ENCODE results near the gene CSGALNACT2.

DNA sequence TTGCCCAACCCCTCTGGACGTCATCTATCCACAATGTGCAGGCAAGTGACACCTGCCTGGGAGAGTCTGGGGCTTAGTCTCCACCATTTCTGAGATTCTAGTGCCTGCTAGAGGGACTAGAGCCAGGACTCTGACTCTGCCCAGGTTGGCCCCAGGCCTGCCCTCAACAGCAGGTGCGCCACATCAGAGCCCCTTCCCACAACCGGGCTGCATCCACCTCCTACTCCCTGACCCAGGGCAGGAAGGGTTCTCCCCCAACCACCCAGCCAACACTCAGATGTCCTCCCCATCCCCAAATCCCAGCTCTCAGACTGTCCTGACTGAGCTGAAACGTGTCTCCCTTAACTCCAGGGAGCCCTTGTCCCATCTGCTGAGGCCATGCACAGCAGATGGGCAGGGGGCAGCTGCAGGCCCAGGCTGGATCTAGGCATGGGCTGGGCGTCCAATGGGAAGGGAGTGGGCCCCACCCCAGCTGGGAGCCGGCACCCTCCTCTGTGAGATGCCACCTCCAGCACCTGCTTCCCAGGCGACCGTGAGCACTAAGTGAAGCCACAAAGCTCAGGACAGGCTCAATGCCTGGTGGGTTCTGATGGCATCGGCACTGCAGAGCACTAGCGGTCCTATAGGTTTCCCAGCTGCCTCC lies 79.4 kb downstream of the CSGALNACT2 start:
- TF ChIP-seq ESRRA (CRISPR knock-in tag; IDR thresholded peaks at IDR 0.05; ENCODE audit: borderline replicate concordance) (no peak), SMAD4 (CRISPR knock-in tag; IDR thresholded peaks at IDR 0.05) (no peak), ZNF423 (CRISPR knock-in tag; IDR thresholded peaks at IDR 0.05) (no peak), FOXJ3 (CRISPR knock-in tag; IDR thresholded peaks at IDR 0.05; ENCODE audit: borderline replicate concordance) (no peak), NFE2L1 (CRISPR knock-in tag; IDR thresholded peaks at IDR 0.05) (no peak), NR1H2 (CRISPR knock-in tag; IDR thresholded peaks at IDR 0.05) (no peak), CBFB (CRISPR knock-in tag; IDR thresholded peaks at IDR 0.05; ENCODE audit: low read depth) (no peak), ZNF138 (CRISPR knock-in tag; conservative IDR thresholded peaks at IDR 0.05) (no peak), TCF7 (CRISPR knock-in tag; IDR thresholded peaks at IDR 0.05; ENCODE audit: low read depth) (no peak)
- TF ChIP-seq, protein P1, sequence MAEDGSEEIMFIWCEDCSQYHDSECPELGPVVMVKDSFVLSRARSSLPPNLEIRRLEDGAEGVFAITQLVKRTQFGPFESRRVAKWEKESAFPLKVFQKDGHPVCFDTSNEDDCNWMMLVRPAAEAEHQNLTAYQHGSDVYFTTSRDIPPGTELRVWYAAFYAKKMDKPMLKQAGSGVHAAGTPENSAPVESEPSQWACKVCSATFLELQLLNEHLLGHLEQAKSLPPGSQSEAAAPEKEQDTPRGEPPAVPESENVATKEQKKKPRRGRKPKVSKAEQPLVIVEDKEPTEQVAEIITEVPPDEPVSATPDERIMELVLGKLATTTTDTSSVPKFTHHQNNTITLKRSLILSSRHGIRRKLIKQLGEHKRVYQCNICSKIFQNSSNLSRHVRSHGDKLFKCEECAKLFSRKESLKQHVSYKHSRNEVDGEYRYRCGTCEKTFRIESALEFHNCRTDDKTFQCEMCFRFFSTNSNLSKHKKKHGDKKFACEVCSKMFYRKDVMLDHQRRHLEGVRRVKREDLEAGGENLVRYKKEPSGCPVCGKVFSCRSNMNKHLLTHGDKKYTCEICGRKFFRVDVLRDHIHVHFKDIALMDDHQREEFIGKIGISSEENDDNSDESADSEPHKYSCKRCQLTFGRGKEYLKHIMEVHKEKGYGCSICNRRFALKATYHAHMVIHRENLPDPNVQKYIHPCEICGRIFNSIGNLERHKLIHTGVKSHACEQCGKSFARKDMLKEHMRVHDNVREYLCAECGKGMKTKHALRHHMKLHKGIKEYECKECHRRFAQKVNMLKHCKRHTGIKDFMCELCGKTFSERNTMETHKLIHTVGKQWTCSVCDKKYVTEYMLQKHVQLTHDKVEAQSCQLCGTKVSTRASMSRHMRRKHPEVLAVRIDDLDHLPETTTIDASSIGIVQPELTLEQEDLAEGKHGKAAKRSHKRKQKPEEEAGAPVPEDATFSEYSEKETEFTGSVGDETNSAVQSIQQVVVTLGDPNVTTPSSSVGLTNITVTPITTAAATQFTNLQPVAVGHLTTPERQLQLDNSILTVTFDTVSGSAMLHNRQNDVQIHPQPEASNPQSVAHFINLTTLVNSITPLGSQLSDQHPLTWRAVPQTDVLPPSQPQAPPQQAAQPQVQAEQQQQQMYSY (CRISPR knock-in tag; IDR thresholded peaks at IDR 0.05): no peak
- TF ChIP-seq, protein P2, sequence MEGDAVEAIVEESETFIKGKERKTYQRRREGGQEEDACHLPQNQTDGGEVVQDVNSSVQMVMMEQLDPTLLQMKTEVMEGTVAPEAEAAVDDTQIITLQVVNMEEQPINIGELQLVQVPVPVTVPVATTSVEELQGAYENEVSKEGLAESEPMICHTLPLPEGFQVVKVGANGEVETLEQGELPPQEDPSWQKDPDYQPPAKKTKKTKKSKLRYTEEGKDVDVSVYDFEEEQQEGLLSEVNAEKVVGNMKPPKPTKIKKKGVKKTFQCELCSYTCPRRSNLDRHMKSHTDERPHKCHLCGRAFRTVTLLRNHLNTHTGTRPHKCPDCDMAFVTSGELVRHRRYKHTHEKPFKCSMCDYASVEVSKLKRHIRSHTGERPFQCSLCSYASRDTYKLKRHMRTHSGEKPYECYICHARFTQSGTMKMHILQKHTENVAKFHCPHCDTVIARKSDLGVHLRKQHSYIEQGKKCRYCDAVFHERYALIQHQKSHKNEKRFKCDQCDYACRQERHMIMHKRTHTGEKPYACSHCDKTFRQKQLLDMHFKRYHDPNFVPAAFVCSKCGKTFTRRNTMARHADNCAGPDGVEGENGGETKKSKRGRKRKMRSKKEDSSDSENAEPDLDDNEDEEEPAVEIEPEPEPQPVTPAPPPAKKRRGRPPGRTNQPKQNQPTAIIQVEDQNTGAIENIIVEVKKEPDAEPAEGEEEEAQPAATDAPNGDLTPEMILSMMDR (IDR thresholded peaks at IDR 0.05): no peak
- TF ChIP-seq, protein P3, sequence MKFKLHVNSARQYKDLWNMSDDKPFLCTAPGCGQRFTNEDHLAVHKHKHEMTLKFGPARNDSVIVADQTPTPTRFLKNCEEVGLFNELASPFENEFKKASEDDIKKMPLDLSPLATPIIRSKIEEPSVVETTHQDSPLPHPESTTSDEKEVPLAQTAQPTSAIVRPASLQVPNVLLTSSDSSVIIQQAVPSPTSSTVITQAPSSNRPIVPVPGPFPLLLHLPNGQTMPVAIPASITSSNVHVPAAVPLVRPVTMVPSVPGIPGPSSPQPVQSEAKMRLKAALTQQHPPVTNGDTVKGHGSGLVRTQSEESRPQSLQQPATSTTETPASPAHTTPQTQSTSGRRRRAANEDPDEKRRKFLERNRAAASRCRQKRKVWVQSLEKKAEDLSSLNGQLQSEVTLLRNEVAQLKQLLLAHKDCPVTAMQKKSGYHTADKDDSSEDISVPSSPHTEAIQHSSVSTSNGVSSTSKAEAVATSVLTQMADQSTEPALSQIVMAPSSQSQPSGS (CRISPR knock-in tag; IDR thresholded peaks at IDR 0.05; ENCODE audit: borderline replicate concordance, low read depth): no peak
- TF ChIP-seq, protein P4, sequence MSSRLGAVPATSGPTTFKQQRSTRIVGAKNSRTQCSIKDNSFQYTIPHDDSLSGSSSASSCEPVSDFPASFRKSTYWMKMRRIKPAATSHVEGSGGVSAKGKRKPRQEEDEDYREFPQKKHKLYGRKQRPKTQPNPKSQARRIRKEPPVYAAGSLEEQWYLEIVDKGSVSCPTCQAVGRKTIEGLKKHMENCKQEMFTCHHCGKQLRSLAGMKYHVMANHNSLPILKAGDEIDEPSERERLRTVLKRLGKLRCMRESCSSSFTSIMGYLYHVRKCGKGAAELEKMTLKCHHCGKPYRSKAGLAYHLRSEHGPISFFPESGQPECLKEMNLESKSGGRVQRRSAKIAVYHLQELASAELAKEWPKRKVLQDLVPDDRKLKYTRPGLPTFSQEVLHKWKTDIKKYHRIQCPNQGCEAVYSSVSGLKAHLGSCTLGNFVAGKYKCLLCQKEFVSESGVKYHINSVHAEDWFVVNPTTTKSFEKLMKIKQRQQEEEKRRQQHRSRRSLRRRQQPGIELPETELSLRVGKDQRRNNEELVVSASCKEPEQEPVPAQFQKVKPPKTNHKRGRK (CRISPR knock-in tag; IDR thresholded peaks at IDR 0.05; ENCODE audit: borderline replicate concordance): no peak
- TF ChIP-seq, protein P5, sequence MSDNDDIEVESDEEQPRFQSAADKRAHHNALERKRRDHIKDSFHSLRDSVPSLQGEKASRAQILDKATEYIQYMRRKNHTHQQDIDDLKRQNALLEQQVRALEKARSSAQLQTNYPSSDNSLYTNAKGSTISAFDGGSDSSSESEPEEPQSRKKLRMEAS (CRISPR knock-in tag; IDR thresholded peaks at IDR 0.05): no peak
